Gastroesophageal sphincter (tissue), 3 donors: Measurements from ENCODE around the gene PLIN5.

Source experiments
- CTCF ChIP-seq, 4 experiments: fragments of 200-600 bp in 2 of 4; fragments of 450-650 bp in 2 of 4; sonication (generic) in 1 of 4; IDR thresholded peaks; one replicate each; pipeline ENCODE4 v1.5.1; 2017 to 2019; ENCODE audit warnings: antibody characterized with exemption in 4 of 4, mild to moderate bottlenecking in 2 of 4, moderate library complexity in 2 of 4
- POLR2AphosphoS5 ChIP-seq: sonication (generic); formaldehyde crosslinking; IDR thresholded peaks from one replicate; pipeline ENCODE4 v1.6.1; 2017; ENCODE audit warnings: antibody characterized with exemption

- TF ChIP-seq CTCF (IDR thresholded peaks at IDR 0.05) (no peak), POLR2AphosphoS5 (no peak)
Observed at GRCh38 chr19:4578552-4579248, 43.7 kb upstream of the PLIN5 start.
